Nucleus accumbens (tissue), 56 donors: ENCODE results near the gene KPNA5.
"Not testable (repeated sequence)": the region's sequence is repeated elsewhere in the genome, so short reads cannot be mapped to it uniquely, and the experiment has no call there.

Experiments
- DNase-seq, 56 donors: peaks; one replicate each; lab custom pipeline; 2025; lab: John Stamatoyannopoulos, UW

The KPNA5 gene

GRCh38 chr6:116680880-116681672 is at the start of gene KPNA5:
TSS of gene KPNA5 (plus strand) at chr6:116681211. CDS start at chr6:116681335, 124 bp downstream.
- peak; percentile 57 to 96 (median 83) for DNase-seq

GRCh38 chr6:116631379-116631990 is 49.5 kb upstream of the KPNA5 start:
- no peak for DNase-seq

- DNase-seq = peak in 1 of 56 donors; percentile 6
These were observed 47.3 kb upstream of the KPNA5 start for GRCh38 chr6:116633685-116634084.

GRCh38 chr6:116648156-116648555 is 32.9 kb upstream of the KPNA5 start:
- DNase-seq = no peak

- DNase-seq = no peak
These were observed 31.9 kb upstream of the KPNA5 start for GRCh38 chr6:116649129-116649528.

GRCh38 chr6:116651916-116652315 is 29.1 kb upstream of the KPNA5 start:
- DNase-seq = no peak

GRCh38 chr6:116661594-116661993 is 19.4 kb upstream of the KPNA5 start:
- DNase-seq = no peak

GRCh38 chr6:116662202-116662601 is 18.8 kb upstream of the KPNA5 start:
- DNase-seq = no peak

GRCh38 chr6:116663308-116663707 is 17.7 kb upstream of the KPNA5 start:
- DNase-seq = no peak

GRCh38 chr6:116664169-116664568 is 16.8 kb upstream of the KPNA5 start:
- not testable (repeated sequence) for DNase-seq

GRCh38 chr6:116665464-116665863 is 15.5 kb upstream of the KPNA5 start:
- no peak for DNase-seq

GRCh38 chr6:116666869-116667268 is 14.1 kb upstream of the KPNA5 start:
- DNase-seq = no peak

- DNase-seq = no peak
These were observed 13.4 kb upstream of the KPNA5 start for GRCh38 chr6:116667623-116668022.

GRCh38 chr6:116672306-116672705 is 8.7 kb upstream of the KPNA5 start:
- DNase-seq = no peak

- DNase-seq = no peak
These were observed 5.0 kb upstream of the KPNA5 start for GRCh38 chr6:116676021-116676420.

- DNase-seq = peak in 8 of 56 donors; percentile 2 to 30 (median 10)
These were observed 1.3 kb downstream of the KPNA5 start for GRCh38 chr6:116682334-116682712.

- no peak for DNase-seq
These were observed 4.5 kb downstream of the KPNA5 start for GRCh38 chr6:116685437-116685993.

- not testable (repeated sequence) for DNase-seq
These were observed 5.6 kb downstream of the KPNA5 start for GRCh38 chr6:116686475-116687101.

GRCh38 chr6:116691154-116691553 is 10.1 kb downstream of the KPNA5 start:
- DNase-seq = no peak

- DNase-seq = not testable (repeated sequence)
These were observed 11.9 kb downstream of the KPNA5 start for GRCh38 chr6:116692873-116693272.

- not testable (repeated sequence) for DNase-seq
These were observed 12.3 kb downstream of the KPNA5 start for GRCh38 chr6:116693275-116693674.
